Inflammatory macrophage treated with lipopolysaccharide for 1 hour (primary cell): ENCODE results near the gene CD52.
A peak's percentile ranks its signal among the peaks of the same experiment; 100 is the strongest.

Experiments used
- DNase-seq, 2 donors: peaks; one replicate each; pipeline ENCODE4 v3.0.0-alpha.2; 2020 to 2022

CD52 gene

GRCh38 chr1:26357121-26357602 is 39.4 kb downstream of the CD52 start:
- no peak for DNase-seq

DNA sequence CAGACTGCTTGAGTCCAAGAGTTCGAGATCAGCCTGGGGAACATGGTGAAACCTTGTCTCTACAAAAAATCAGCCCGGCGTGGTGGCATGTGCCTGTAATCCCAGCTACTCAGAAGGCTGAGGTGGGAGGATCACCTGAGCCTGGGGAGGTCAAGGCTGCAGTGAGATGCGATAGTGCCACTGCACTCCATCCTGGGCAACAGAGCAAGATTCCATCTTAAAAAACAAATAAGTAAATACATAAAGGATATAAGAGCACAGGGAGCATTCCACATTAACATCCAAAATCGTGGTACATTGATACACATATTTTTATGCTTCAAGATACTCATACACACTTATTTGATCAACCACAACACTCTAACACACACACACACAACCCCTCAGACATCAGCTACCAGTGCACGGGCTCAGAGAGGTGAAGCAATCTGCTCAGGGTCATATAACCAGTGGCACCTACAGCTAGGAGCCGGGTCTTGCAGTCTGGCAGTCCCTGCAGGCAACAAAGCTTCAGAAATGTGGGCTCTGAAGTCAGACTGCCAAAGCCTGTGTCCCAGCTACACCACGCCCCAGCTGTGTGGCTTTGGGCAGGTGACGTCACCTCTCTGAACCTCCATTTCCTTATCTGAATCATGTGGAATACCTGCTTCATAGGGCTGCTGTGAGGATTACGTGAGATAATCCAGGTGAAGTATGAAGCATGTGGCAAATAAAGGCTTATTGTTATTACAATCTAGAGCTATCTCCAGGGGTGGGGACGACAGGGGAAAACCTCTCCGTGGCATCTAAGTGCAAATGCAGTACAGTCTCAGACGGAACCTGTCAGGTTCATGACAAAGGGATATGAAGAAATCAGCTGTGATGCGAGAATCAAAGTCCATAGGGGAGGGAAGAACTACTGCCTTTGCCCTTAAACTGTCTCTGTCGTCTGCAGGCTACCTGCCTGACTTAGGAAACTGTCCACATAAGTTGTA is 40.9 kb downstream of the CD52 start:
- no peak for DNase-seq

GRCh38 chr1:26359981-26360806 is 42.4 kb downstream of the CD52 start:
- peak in 1 of 2 donors; percentile 16 for DNase-seq

- no peak for DNase-seq
Measured at GRCh38 chr1:26360807-26361604, 43.2 kb downstream of the CD52 start.

DNA sequence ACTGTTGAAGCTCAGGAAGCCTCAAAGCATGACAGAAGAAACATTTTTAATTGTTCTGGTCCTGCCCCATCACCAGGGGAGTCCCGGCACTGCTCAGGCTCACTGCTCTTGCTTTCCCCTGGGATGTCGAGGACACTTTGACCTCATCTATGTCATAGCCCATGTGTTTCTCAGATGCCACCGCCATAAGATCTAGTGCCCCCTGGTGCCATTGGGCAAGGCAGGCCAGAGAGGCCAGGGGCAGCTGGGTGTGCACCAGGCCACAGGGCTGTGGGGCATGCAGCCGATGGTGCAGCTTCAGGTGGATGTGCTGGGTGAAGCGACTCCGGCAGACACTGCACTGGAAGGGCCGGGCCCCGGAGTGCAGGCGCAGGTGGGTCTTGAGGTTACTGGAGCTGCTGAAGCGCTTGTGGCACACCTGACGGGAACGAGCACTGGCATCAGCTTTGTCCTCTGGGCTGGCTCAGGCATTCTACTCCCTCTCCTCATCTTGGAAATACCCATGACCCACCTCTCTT is 43.9 kb downstream of the CD52 start:
- no peak for DNase-seq

GRCh38 chr1:26362331-26362730 is 44.6 kb downstream of the CD52 start:
- DNase-seq, result no peak

GRCh38 chr1:26363549-26364448 is 46.0 kb downstream of the CD52 start:
- peak; percentile 60 to 88 for DNase-seq

DNA sequence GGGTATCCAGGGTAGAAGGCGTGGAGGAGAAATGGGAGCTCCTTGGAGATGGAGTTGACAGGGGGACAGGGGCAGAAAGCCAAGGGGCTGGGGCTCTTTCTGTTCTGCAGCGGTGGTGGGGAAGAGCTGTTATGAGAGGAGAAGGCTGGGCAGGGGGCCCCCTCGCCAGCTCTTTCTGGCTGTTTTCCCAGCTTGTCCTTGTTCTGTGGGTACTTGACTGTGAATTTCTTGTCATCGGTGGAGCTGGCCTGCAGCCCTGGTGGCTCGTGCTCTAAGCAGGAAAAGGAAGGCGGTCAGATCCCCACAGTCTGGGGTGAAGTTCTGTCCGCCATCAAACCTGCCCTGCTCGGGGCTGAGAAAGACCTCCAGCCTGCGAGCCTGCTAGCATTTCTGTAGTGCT is 47.2 kb downstream of the CD52 start:
- no peak for DNase-seq

- no peak for DNase-seq
Measured at GRCh38 chr1:26367441-26367840, 49.7 kb downstream of the CD52 start.

DNA sequence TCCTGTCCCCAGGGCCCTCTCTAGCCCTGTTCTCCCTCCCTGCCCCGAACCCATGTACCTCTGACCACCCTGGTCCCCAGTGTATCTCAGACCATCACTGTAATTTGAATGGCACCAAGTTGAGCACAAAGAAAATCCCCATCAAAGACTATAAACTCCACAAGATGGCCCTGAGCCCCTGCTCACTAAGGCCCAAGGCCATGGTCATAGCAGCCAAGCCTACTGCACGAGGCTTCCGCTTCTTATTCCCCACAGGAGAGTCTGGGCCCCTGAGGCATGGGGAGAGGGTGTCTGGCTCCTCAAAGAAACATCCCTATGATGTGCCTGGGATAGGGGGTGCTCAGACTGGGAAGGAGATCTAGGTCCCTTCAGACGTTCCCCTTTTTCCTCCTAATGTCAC is 50.2 kb downstream of the CD52 start:
- DNase-seq, result no peak

- DNase-seq, result no peak
Measured at GRCh38 chr1:26368486-26368885, 50.7 kb downstream of the CD52 start.
